HFFc6 (cell line): ENCODE measurements around the gene SLC38A3. TPM values are rescaled to one million over a fixed set of nuclear protein-coding genes. Genes with fewer than 3 reads are reported as not detected.
A peak's percentile ranks its signal among the peaks of the same experiment; 100 is the strongest.

ENCODE experiments used
- DNase-seq: peaks from one replicate; pipeline ENCODE4 v3.0.0-alpha.2; 2018
- H3K27ac Mint-ChIP-seq: 2 replicates; pipeline ENCODE4 v1.8.0; 2020; ENCODE audit warnings: mild to moderate bottlenecking, mixed read lengths
- H3K27me3 Mint-ChIP-seq: 2 replicates; pipeline ENCODE4 v1.8.0; 2021; ENCODE audit warnings: mild to moderate bottlenecking, moderate library complexity, mixed read lengths; ENCODE audit not compliant: insufficient read depth
- H3K36me3 Mint-ChIP-seq: 2 replicates; pipeline ENCODE4 v1.8.0; 2021; ENCODE audit warnings: low read depth, mixed read lengths
- H3K4me1 Mint-ChIP-seq: 2 replicates; pipeline ENCODE4 v1.8.0; 2020; ENCODE audit warnings: low read depth, mixed read lengths
- H3K4me3 Mint-ChIP-seq: 2 replicates; pipeline ENCODE4 v1.8.0; 2020; ENCODE audit warnings: mild to moderate bottlenecking, moderate library complexity, mixed read lengths
- H3K9me3 Mint-ChIP-seq: 2 replicates; pipeline ENCODE4 v1.8.0; 2020; ENCODE audit warnings: mild to moderate bottlenecking, mixed read lengths
- CTCF ChIP-seq: fragments of 200-600 bp; sonication (generic); IDR thresholded peaks from 2 replicates; pipeline ENCODE4 v1.5.0; 2021; ENCODE audit warnings: antibody characterized with exemption, mild to moderate bottlenecking
- total RNA-seq, 6 experiments: library from RNA; stranded (reverse); fragmentation: NEBNext Ultra II Directional; extraction: Animal tissue kit (Norgen Biotek cat#: 25700); gene quantifications; 2 replicates in 1 of 6; 3 replicates in 5 of 6; pipeline ENCODE4 v1.2.3, GENCODE V29; 2021

The SLC38A3 gene
- total RNA-seq, 6 experiments from 2014 or later: 0.16 to 0.24 TPM; not detected in 4

GRCh38 chr3:50158530-50159146 lies 46.4 kb upstream of the SLC38A3 start:
- peak overlapping the region; percentile 49 for H3K27ac Mint-ChIP-seq
- H3K4me1 Mint-ChIP-seq: peaks cover 66% of the 10 kb centered on the region
- no peak; the same call in 1 of the 2 replicates for TF ChIP-seq CTCF
- peaks cover 5% of the 10 kb centered on the region for H3K27me3 Mint-ChIP-seq
- no peaks in the 10 kb centered on the region for H3K9me3 Mint-ChIP-seq
- DNase-seq: no peak
- no peak overlapping the region for H3K4me3 Mint-ChIP-seq
- no peaks in the 10 kb centered on the region for H3K36me3 Mint-ChIP-seq

- H3K9me3 Mint-ChIP-seq: no peaks in the 10 kb centered on the region
- H3K4me3 Mint-ChIP-seq: no peak overlapping the region
- peaks cover 80% of the 10 kb centered on the region for H3K4me1 Mint-ChIP-seq
- no peak for DNase-seq
- TF ChIP-seq CTCF: no peak
- H3K36me3 Mint-ChIP-seq: no peaks in the 10 kb centered on the region
- no peak overlapping the region for H3K27ac Mint-ChIP-seq
- no peaks in the 10 kb centered on the region; the same call in 1 of the 2 replicates for H3K27me3 Mint-ChIP-seq
These were observed 44.5 kb upstream of the SLC38A3 start for GRCh38 chr3:50160561-50160983.

- no peaks in the 10 kb centered on the region for H3K9me3 Mint-ChIP-seq
- H3K36me3 Mint-ChIP-seq: no peaks in the 10 kb centered on the region
- no peak overlapping the region for H3K4me3 Mint-ChIP-seq
- H3K27me3 Mint-ChIP-seq: no peaks in the 10 kb centered on the region; the same call in 1 of the 2 replicates
- peaks cover 80% of the 10 kb centered on the region for H3K4me1 Mint-ChIP-seq
- H3K27ac Mint-ChIP-seq: no peak overlapping the region
- no peak for TF ChIP-seq CTCF
- DNase-seq: no peak
These were observed 43.8 kb upstream of the SLC38A3 start for GRCh38 chr3:50161320-50161719.

- peaks cover 80% of the 10 kb centered on the region for H3K4me1 Mint-ChIP-seq
- H3K36me3 Mint-ChIP-seq: no peaks in the 10 kb centered on the region
- no peak overlapping the region for H3K4me3 Mint-ChIP-seq
- no peak for TF ChIP-seq CTCF
- no peak for DNase-seq
- H3K27ac Mint-ChIP-seq: peak overlapping the region; percentile 5; the same call in 1 of the 2 replicates
- no peaks in the 10 kb centered on the region; the same call in 1 of the 2 replicates for H3K27me3 Mint-ChIP-seq
- no peaks in the 10 kb centered on the region for H3K9me3 Mint-ChIP-seq
These were observed 42.8 kb upstream of the SLC38A3 start for GRCh38 chr3:50162034-50162883.

GRCh38 chr3:50163572-50164455 lies 41.3 kb upstream of the SLC38A3 start:
- peak; percentile 95 for DNase-seq
- no peaks in the 10 kb centered on the region for H3K36me3 Mint-ChIP-seq
- H3K4me3 Mint-ChIP-seq: peak overlapping the region; percentile 66
- peaks cover 78% of the 10 kb centered on the region for H3K4me1 Mint-ChIP-seq
- H3K27ac Mint-ChIP-seq: peak overlapping the region; percentile 71
- no peak for TF ChIP-seq CTCF
- H3K9me3 Mint-ChIP-seq: no peaks in the 10 kb centered on the region
- no peaks in the 10 kb centered on the region for H3K27me3 Mint-ChIP-seq
